Fibroblast of the aortic adventitia (primary cell): ENCODE data around the gene PLXNA2. TPM values are rescaled to one million over a fixed set of nuclear protein-coding genes. Genes with fewer than 3 reads are reported as not detected.

Experiments
- DNase-seq: peaks from one replicate; pipeline ENCODE4 v3.0.0-alpha.2; 2010; ENCODE audit warnings: low read depth
- H3K4me3 ChIP-seq: 2 replicates; pipeline ENCODE4 v1.5.1; 2011; ENCODE audit warnings: low read depth, mild to moderate bottlenecking, control low read depth, low read length, moderate library complexity
- total RNA-seq: library from RNA; depleted of rRNA; stranded (reverse); fragments of >200 nt; gene quantifications from 2 replicates; pipeline ENCODE4 v1.2.3, GENCODE V29; 2012; ENCODE audit warnings: low replicate concordance
- TF ChIP-seq, protein P1 (sequence below): IDR thresholded peaks from 2 replicates; pipeline ENCODE4 v1.5.1; 2011; ENCODE audit warnings: mild to moderate bottlenecking, low read length, control low read depth, inconsistent platforms; ENCODE audit not compliant: insufficient read depth

Gene PLXNA2
- total RNA-seq, 1 donor, result 8.0 TPM

DNA sequence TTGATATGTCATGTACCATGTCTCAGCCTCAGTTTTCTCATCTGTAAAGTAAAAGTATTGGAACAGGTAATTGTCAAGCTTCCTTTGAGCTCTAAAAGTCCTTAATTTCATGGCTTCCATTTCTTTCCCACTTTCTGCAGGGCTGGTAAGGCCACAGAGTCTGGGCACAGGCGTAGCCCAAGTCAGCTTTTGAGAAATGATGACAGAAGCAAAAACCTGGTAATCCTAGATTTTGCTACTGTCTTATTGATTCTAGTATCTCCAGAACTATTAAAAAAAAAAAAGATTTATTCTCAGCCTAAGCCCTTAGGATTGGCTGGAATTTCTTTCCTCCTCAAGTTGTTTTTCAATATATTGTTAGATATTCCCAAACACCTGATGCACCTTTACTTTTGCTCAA, 31.3 kb downstream of the PLXNA2 start:
- TF ChIP-seq, protein P1, sequence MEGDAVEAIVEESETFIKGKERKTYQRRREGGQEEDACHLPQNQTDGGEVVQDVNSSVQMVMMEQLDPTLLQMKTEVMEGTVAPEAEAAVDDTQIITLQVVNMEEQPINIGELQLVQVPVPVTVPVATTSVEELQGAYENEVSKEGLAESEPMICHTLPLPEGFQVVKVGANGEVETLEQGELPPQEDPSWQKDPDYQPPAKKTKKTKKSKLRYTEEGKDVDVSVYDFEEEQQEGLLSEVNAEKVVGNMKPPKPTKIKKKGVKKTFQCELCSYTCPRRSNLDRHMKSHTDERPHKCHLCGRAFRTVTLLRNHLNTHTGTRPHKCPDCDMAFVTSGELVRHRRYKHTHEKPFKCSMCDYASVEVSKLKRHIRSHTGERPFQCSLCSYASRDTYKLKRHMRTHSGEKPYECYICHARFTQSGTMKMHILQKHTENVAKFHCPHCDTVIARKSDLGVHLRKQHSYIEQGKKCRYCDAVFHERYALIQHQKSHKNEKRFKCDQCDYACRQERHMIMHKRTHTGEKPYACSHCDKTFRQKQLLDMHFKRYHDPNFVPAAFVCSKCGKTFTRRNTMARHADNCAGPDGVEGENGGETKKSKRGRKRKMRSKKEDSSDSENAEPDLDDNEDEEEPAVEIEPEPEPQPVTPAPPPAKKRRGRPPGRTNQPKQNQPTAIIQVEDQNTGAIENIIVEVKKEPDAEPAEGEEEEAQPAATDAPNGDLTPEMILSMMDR, result no peak
- DNase-seq, result no peak
- H3K4me3 ChIP-seq, result no peak overlapping the region

DNA sequence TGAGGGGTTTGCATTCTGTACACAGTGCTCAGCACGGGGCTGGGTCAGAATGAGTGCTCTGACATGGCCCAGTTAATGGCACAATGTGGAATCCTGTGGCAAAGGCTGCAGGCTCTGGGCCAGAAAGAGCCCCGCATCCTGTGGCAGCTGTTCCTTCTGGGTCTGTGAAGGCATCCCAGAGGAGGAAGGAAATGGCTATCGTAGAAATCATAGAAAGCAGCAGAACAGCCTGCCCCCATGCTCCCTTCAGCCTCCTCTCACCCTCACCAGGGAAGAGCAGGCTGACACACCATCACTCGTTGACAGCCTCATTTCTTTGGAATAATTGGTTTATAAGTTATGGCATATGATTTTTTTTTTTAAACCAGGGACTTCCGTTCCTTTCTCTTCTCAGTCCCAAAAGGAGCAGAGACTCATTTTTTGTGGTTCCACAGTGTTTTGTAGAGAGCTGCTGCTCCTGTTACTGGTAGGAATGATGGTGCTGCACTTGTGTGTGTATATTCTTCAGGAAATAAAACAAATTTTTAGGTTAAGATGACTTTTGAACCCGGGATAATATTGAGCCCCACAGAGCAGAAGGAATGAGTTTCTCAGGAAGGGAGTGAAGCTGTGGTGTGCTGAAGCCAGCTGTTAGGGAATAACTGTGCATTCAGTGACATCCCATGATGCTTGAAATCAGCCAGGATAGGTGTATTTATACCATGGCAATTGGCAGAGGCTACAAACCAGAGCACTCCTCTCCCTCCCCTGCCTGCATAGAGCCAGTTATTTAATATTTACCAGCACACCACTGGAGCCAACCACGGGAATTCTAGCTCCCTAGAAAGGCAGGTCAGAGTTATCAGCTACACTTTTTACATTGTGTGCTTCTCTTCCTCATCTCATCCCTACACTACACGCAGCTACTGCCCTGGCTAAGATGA, 32.0 kb downstream of the PLXNA2 start:
- H3K4me3 ChIP-seq, result no peak overlapping the region
- no peak for DNase-seq
- TF ChIP-seq, protein P1, result no peak

DNA sequence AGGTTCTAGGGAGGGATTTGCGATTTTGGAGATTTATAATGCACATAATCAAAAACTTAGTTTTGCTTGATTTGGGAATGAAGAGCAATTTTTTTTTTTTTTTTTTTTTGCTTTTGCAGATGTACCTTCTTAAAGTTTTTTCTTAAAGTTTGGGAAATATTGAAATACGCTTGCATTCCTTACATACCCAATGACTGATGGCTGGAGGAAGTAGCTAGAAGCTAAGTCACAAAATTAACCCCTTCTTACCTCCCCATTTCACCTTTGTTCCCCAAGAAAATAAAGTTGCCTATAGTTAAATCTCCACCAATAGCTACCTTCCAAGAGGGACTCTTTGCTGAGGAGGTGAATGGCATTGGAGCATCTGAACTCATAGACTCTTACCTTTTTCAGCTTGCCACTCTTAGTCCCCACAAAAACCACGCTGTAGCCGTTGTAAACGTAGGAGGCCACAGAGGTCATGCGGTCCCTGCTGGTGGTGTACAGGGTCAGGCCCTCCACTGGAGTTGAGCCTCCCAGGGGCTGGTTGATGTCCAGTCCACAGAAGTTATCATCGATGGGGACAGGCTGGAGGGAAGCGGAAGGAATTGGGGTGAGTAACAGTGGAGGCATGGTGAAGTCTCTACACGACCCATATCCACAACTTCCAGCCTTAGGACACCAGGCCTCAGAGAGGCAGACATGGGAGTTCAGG, 34.1 kb downstream of the PLXNA2 start:
- TF ChIP-seq, protein P1, result no peak
- no peak for DNase-seq
- H3K4me3 ChIP-seq, result no peak overlapping the region

DNA sequence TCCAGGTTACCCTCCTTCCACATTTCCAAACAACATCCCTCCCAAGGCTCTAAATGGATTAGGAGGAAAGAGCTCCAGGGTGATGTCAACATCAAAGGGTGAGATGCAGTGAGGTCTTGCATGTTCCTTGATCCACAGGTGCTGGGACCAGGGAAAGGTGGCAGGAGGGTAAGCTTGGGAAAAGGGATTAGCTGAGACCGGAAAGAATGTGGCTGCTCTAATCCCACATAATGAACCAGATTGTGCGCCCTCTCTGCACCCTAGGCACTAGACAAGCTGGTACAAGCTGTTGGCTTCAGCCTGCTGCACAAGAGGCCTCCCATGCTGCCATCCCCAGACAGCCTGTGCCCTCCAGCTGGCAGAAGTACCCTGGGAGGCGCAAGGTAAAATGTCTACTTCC, 34.9 kb downstream of the PLXNA2 start:
- H3K4me3 ChIP-seq, result no peak overlapping the region
- TF ChIP-seq, protein P1, result no peak
- no peak for DNase-seq

DNA sequence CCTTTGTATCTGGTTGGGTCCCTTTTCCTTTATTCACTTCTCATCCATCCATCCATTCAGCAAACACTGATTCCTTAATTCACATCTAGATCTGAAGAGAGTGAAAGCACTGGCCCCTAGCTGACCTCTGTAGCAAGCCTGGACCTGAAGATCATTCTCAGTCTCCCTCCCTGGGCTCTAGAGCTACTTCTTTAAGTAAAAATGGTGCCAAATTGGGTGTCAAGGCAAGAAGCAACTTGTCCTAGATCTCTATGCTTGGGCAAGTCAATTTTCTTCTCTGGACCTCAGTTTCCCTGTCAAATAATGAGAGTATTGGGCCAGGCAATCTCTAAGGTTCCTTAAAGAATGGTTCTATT, 36.1 kb downstream of the PLXNA2 start:
- TF ChIP-seq, protein P1, result no peak
- DNase-seq, result no peak
- no peak overlapping the region for H3K4me3 ChIP-seq

DNA sequence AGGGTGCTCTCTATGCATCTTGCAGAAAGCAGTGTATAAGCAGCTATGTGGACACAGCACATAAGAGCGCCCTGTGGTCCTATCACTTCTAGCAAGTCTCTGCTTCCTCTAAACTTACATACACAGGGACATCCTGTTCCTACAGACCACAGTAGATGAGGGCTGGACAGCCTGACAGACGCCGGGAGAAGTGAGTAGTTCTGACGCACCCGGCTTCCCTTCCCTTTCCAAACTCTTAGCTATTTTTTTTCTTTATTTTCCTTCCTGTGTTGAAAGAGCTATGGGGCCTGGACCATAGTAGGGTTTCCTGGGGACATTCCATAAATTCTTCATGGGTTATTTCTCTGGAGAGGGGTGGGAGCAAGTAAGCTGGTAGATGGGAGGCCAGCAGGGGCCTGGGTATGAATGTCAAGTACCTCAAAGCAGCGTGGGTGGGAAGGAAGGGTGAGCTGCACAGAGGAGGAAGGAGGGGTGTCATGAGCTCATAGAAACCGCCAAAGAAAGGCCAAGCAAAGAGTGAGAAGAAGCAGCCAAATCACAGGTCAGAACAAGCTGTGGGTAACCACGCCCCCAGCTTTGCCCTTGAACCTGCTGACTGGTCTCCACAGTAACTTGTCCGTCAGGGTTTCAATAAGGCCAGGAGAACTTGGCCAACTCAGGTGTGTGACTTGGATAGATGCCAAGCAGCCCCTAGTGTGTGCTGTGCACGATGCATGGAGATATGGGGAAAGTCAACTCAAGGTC, 36.6 kb downstream of the PLXNA2 start:
- no peak overlapping the region for H3K4me3 ChIP-seq
- peak; percentile 90 for DNase-seq
- TF ChIP-seq, protein P1, result no peak
